ENCODE measurements around the gene SORBS1. TPM values are rescaled to one million over a fixed set of nuclear protein-coding genes. Genes with fewer than 3 reads are reported as not detected.

SORBS1 gene
- total and polyA plus RNA-seq, 9 of the 15 experiments (the other 6 are each of a cell fraction or from before 2014, with no cell fraction given) = 2.0 to 13.3 (median 6.5) TPM

GRCh38 chr10:95531994-95532399, 29.2 kb downstream of the SORBS1 start (continued):
- peak in 1 of 2 experiments; percentile 56; a peak in 2 of 4 replicates for TF ChIP-seq ZNF318 (IDR thresholded peaks at IDR 0.05; ENCODE audit: borderline replicate concordance in 1 of 2, low read depth in 1 of 2)
- TF ChIP-seq ZNF133 (CRISPR knock-in tag; IDR thresholded peaks at IDR 0.05) = no peak
- peak; percentile 100 for TF ChIP-seq ARID1B (IDR thresholded peaks at IDR 0.05)
- TF ChIP-seq CREB3 (tag; conservative IDR thresholded peaks at IDR 0.05; ENCODE audit: low read depth) = no peak
- TF ChIP-seq SAFB2 (IDR thresholded peaks at IDR 0.05; ENCODE audit: borderline replicate concordance, low read depth, low read length, severe bottlenecking) = no peak
- TF ChIP-seq ATF7 (IDR thresholded peaks at IDR 0.05) = peak; percentile 59
- peak; percentile 99 for TF ChIP-seq DPF2 (IDR thresholded peaks at IDR 0.05)
- TF ChIP-seq MCM2 (IDR thresholded peaks at IDR 0.05; ENCODE audit: low read depth) = no peak
- TF ChIP-seq CHCHD3 (CRISPR knock-in tag; IDR thresholded peaks at IDR 0.05) = no peak
- TF ChIP-seq ZSCAN29 (IDR thresholded peaks at IDR 0.05) = no peak
- TF ChIP-seq ARID3A (IDR thresholded peaks at IDR 0.05; ENCODE audit: borderline replicate concordance, low read depth, low read length) = no peak
- TF ChIP-seq KLF16 (IDR thresholded peaks at IDR 0.05) = peak; percentile 98
- no peak for TF ChIP-seq PHF21A (IDR thresholded peaks at IDR 0.05; ENCODE audit: borderline replicate concordance, low read depth)
- TF ChIP-seq ZNF184 (CRISPR knock-in tag; IDR thresholded peaks at IDR 0.05) = no peak
